Putamen (tissue), 1 donor: ENCODE measurements around the gene SIK3.

ENCODE experiments used
- DNase-seq: peaks from one replicate; pipeline ENCODE4 v3.0.0-alpha.2; 2016; ENCODE audit warnings: low spot score

The SIK3 gene

DNA sequence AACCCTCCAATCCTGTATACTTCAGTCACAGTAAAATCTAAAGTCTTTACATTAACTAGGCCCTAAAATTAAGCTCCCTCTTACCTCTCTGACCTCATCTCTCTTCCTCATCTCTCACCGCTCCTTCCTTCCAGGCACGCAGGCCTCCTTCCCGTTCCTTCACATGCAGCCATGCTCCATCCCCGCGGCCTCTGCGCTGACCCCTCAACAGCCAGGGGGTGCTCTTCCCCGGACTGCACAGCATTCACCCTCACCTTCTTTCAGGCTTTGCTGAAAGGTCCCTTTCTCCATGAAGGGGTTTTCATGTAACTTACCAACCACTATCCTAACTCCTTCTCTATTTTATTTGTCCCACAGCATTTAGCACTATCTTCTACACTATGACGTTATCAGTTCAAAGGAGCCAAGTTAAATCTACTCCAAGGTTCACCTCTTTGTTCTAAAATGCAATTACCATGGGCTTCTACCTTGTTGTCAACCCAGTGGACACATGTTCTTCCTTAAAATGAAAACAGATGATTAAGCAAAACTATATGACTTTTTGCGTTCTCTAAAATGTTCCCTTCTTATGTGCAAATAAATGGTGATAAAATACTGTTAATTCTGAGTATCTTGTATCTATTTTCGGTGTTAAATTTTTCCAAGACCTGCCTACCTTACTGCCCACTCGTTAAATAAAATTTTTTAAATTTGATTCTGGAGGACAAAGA, 203.0 kb downstream of the SIK3 start:
- DNase-seq: no peak

DNA sequence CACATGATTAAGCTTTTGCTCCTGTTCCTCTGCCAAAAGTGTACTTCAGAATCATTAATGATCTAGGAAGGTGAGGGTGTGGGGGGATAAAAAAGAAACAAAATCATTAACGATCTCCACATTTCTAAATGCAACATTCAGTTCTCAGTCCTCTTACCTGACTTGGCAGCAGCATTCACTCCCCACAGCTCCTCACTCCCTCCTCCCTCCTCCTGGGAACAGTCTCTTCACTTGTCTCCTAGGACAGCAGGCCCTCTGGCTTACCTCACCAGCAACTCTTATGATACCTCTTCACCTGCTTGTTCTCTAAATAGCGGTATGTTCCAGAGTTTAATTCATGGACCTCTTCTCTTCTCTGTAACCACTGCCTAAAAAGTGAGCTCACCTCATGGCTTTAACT, 204.3 kb downstream of the SIK3 start:
- DNase-seq: peak; percentile 64

GRCh38 chr11:116893437-116893836, 204.8 kb downstream of the SIK3 start:
- DNase-seq: no peak

- DNase-seq: no peak
Observed at GRCh38 chr11:116892374-116892773, 205.9 kb downstream of the SIK3 start.

DNA sequence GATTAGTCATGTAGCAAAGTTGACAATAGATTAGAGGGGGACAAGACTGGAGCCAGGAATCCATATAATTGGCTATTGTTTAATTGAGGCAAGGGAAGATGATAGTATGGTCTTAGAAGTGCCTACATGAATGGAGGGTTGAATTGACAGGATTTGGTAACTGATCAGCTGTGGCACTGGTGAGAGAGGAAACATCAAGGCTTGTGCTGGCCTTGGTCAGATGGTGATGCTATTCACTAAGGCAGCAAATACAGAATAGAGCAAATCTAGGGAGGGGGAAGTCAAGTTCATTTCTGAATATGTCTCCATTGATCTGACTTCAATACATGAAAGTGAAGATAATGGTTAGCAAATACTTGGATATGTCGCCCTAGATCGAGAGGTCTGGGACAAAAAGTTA, 206.5 kb downstream of the SIK3 start:
- DNase-seq: no peak

DNA sequence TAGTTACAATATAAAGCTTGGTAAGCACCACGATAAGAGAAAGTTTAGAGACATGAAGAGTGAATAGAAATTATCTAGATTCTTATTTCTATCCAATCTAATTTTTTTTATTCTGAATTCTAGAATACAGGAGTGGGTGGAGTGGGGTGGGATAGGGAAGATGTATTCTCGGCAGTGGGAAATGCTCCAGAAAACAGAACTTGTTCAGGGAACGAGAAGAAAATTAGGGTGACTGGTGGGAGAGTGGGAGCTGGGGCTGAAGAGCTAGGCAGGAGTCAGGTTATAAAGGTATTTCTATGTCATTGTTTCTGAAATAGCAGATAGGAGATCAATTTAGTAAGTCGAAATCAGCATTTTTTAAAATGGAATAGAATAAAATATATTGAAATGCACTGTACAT, 207.6 kb downstream of the SIK3 start:
- DNase-seq: peak; percentile 69

- DNase-seq: no peak
Observed at GRCh38 chr11:116890193-116890592, 208.0 kb downstream of the SIK3 start.

GRCh38 chr11:116888884-116889549, 209.2 kb downstream of the SIK3 start:
- DNase-seq: no peak

GRCh38 chr11:116888024-116888423, 210.2 kb downstream of the SIK3 start:
- DNase-seq: no peak

DNA sequence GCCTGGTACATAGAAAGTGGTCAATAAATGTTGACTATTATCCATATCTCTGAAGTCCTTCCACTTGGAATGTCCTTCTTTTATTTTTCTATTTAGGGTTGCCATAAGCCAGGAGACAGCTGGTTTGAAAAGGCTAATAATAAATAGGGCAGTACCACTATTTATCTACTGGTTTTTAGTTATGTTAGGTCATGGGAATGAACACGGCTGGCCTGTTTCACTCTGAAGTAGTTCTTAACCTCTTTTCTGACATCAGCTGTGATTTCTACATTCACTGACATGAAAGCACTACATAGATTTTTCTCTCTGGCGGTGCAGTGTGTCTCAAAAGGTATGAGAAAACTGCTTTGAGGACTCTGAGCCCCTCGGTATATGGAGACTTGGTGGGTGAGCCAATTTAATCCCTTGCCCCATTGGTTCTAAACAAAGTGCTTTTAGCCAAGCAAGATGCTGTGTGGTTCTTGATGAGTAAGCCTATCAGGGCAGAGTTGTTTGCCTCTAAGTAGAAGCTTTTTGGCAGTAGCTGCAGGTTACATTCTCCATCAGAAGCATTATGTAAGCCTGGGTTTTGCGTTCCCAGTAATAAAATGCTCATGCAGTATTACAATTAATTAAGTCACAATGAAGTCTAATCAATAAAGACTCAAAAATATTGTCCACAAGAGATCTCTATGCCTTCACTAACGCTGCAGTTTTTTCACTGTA, 212.1 kb downstream of the SIK3 start:
- no peak for DNase-seq

DNA sequence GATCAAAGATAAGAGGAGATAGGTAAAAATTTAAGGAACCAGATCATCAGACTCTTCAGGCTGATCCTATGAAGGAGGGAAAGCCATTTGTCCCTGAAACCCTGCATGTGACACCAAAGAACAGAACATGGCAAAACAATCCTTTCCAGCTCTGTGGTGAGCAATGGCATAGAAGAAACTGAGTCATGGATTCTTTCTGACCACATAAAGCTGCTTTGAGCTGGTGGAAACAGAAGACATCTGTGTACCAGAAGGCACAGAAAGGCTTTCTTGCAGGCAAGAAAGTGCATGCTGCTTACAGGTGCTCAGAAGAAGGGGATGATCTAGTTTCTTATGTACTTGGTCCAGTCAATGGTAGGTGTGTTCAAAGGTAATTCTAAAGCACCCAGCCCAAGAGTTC, 215.8 kb downstream of the SIK3 start:
- DNase-seq: no peak

- DNase-seq: no peak
Observed at GRCh38 chr11:116881143-116881542, 217.1 kb downstream of the SIK3 start.

DNA sequence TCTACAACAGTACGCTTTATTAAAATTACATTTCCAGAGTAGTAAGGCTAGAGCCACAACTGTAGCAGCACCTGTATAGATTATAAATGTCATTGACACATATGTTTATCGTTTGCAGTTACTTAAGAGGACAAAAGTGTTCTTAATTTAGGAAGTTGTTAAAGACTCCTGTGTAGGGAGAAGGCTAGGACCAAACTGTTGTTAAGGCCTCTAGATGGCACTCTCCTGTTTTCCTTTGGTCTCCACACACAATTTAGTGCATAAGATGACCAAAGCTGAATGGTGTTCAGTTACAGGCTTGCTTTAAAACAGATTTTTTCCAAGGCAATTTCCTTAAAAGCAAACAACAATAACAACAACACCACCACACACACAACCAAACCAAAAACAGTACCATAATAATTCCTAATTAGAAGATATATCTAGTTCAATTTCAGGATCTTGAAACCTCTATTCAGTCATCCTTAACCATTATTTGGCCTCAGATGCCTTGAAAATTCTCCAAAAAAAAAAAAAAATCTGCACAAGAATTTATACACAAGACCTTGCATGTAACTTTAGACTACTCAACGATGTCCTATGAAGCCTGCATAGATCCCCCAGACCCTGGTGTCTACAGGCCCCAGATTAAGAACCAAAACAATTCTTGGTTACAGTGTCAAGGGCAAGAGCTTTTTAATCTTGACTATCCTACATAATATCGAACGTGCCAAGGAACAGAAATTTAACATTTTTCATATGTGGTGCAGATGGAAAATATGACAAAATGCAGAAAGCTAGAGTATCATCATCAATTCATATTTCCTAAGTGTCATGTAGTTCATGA, 218.2 kb downstream of the SIK3 start:
- peak; percentile 65 for DNase-seq

- DNase-seq: no peak
Observed at GRCh38 chr11:116876656-116877055, 221.6 kb downstream of the SIK3 start.

GRCh38 chr11:116875194-116875593, 223.0 kb downstream of the SIK3 start:
- no peak for DNase-seq

DNA sequence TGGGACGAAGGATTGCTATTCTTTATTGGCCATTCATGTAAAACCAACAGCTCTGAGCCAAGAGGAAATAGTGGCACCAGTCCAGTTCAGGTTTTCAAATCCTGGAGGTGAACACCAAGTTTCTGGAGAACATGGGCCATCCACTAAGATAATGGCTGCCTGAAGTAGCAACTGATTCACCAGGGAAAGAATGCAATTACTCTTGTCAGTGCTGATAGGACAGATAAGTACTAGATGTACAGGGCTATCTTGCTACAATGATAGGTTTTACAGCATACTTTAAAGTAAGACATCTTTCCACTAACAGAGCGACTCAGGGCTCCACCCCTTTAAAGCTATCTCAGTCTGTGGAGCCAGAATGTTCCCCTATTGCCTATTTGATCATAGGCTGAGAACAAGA, 224.0 kb downstream of the SIK3 start:
- no peak for DNase-seq

- DNase-seq: no peak
Observed at GRCh38 chr11:116873381-116873780, 224.8 kb downstream of the SIK3 start.

- DNase-seq: no peak
Observed at GRCh38 chr11:116871248-116871647, 227.0 kb downstream of the SIK3 start.

DNA sequence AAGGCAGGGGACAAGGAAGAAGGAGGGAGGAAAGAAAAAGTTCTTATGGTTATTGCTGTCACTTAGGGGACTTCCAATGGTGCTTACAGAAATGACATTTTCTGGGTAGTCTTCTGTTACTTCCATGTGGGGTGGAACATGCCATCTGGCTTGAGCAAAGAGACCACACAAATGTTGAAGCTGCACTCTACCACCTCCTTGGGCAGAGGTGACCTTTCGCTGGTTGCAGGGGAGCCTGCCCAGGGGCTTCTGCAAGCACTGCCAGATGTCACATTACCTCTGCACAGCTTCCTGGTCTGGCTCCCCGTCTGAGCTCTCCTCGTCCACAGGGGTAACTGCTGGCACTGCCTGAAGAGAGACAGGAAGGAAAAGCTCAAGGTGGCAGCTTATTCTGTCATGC, 228.2 kb downstream of the SIK3 start:
- DNase-seq: no peak

DNA sequence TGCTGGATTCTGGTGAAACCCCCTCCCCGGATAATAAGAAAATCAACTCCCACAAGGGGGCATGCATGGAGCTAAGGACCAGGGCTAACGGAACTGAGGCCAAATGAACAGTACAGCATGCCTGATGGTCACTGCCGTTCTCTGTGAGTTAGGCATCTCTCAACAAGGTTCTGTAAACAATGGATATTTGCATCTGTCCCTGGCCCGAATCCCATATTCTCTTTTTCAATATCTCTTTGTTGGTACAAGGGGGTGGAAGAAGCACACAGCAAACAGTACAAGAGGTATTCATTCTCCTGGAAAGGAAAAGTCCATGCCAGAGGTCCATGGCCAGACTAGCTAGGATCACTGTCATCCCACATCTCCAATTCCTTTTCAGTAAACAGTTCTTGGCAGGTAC, 228.6 kb downstream of the SIK3 start:
- DNase-seq: peak; percentile 72

- DNase-seq: no peak
Observed at GRCh38 chr11:116868066-116868465, 230.2 kb downstream of the SIK3 start.

DNA sequence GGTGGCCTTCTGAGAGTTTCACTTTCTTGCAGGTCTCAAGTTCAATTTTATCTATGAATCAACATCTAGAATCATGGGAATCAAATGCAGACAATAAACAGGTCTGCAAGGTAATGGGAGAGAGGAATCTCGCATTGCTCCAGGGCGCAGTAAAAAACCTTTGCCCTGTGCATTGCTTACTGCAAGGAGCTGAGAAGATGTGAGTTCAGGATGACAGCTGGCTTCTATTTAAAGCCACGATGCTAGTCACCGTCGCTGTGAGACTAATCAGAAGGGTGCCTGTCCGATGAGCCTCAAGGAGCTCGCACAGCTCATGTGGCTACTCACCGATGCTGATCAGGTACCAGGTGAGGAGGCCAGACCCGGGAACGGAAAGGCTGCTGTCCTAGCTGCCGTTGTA, 230.6 kb downstream of the SIK3 start:
- no peak for DNase-seq
